GM12878 (cell line): ENCODE data around the gene LHB. TPM values are rescaled to one million over a fixed set of nuclear protein-coding genes. Genes with fewer than 3 reads are reported as not detected.

Experiments
- ATAC-seq: fragments of 200-7000 bp; cut with Tn5 transposase; 3 replicates; pipeline ENCODE4 v1.9.1; 2020; ENCODE audit warnings: mild to moderate bottlenecking, moderate library complexity
- BruUV-seq: library from RNA; stranded (reverse); fragments of 400-500 nt; replicated peaks from 2 replicates; lab custom pipeline; 2021; lab: Mats Ljungman, UMichigan
- CTCF ChIA-PET: fragments of 300-600 bp; sonication (Branson Sonifier 250); formaldehyde crosslinking; extraction: SDS; loops from one replicate; lab custom pipeline; 2021; ENCODE audit warnings: inconsistent platforms; lab: Yijun Ruan, JAX
- POLR2A ChIA-PET: fragments of 350-600 bp; formaldehyde crosslinking; extraction: SDS; loops from one replicate; lab custom pipeline; 2021; ENCODE audit warnings: inconsistent platforms; lab: Charles Lee
- RAD21 ChIA-PET: fragments of 300-600 bp; sonication (Branson Sonifier 250); formaldehyde crosslinking; loops from one replicate; lab custom pipeline; 2023; ENCODE audit warnings: antibody characterized with exemption; ENCODE audit not compliant: unreplicated experiment; lab: Charles Lee
- SMC1A ChIA-PET: fragments of 300-600 bp; sonication (Branson Sonifier 250); formaldehyde crosslinking; loops from one replicate; lab custom pipeline; 2023; ENCODE audit not compliant: unreplicated experiment, uncharacterized antibody; lab: Charles Lee
- DNase-seq: peaks from one replicate; pipeline ENCODE4 v3.0.0-alpha.2; 2011; ENCODE audit warnings: low read depth, low spot score
- FAIRE-seq: peaks from 3 replicates; lab custom pipeline; 2011; peaks lifted over from hg19 to GRCh38; lab: Jason Lieb, UNC
- H2AFZ ChIP-seq: 2 replicates; pipeline ENCODE4 v1.6.0; 2011; ENCODE audit warnings: low read depth, low read length, control low read depth; ENCODE audit not compliant: control insufficient read depth
- H3K27ac ChIP-seq: 2 replicates; pipeline ENCODE4 v1.5.1; 2011; ENCODE audit warnings: control low read depth; ENCODE audit not compliant: control insufficient read depth, insufficient read depth
- H3K27me3 ChIP-seq, 2 experiments: replicated peaks in 1 of 2; 2 replicates each; pipeline versions ENCODE4 v1.6.0 to v1.6.1; 2011; ENCODE audit warnings: low read length in 1 of 2; ENCODE audit not compliant: control insufficient read depth in 2 of 2, insufficient read depth in 2 of 2
- H3K36me3 ChIP-seq, 2 experiments: 2 replicates each; pipeline ENCODE4 v1.5.1; 2011; ENCODE audit warnings: low read length in 1 of 2; ENCODE audit not compliant: control insufficient read depth in 2 of 2, insufficient read depth in 2 of 2
- H3K4me1 ChIP-seq: 2 replicates; pipeline ENCODE4 v1.6.1; 2011; ENCODE audit warnings: mild to moderate bottlenecking, low read length, moderate library complexity, mixed read lengths; ENCODE audit not compliant: control insufficient read depth, insufficient read depth
- H3K4me2 ChIP-seq: 2 replicates; pipeline ENCODE4 v1.6.0; 2011; ENCODE audit warnings: control low read depth; ENCODE audit not compliant: control insufficient read depth, insufficient read depth
- H3K4me3 ChIP-seq: fragments of 200-600 bp; sonication (generic); 2 replicates; pipeline ENCODE4 v1.5.1; 2016
- H3K79me2 ChIP-seq: 2 replicates; pipeline ENCODE4 v1.6.0; 2011; ENCODE audit warnings: low read length; ENCODE audit not compliant: control insufficient read depth, insufficient read depth
- H3K9ac ChIP-seq: 2 replicates; pipeline ENCODE4 v1.8.0; 2011; ENCODE audit warnings: low read length, control low read depth, mixed read lengths; ENCODE audit not compliant: control insufficient read depth, insufficient read depth
- H3K9me3 ChIP-seq: replicated peaks from 3 replicates; pipeline ENCODE4 v1.5.1; 2011; ENCODE audit warnings: mild to moderate bottlenecking, low read length; ENCODE audit not compliant: control insufficient read depth, insufficient read depth
- H4K20me1 ChIP-seq: 2 replicates; pipeline ENCODE4 v1.6.0; 2011; ENCODE audit not compliant: control insufficient read depth, insufficient read depth
- BHLHE40 ChIP-seq, 2 experiments: fragments of 450-650 bp in 1 of 2; IDR thresholded peaks; 2 replicates each; pipeline ENCODE4 v1.6.1; 2011 to 2017; ENCODE audit warnings: low read depth in 2 of 2, borderline replicate concordance in 1 of 2, improper control_type of control experiment in 1 of 2, low read length in 1 of 2, mild to moderate bottlenecking in 1 of 2
- E2F4 ChIP-seq: IDR thresholded peaks from 2 replicates; pipeline ENCODE4 v1.6.1; 2012; ENCODE audit warnings: low read depth, low read length, improper control_type of control experiment
- GATAD2B ChIP-seq: fragments of 450-650 bp; conservative IDR thresholded peaks from 2 replicates; pipeline ENCODE4 v1.6.1; 2017; ENCODE audit warnings: low read depth, mild to moderate bottlenecking, moderate library complexity
- IKZF1 ChIP-seq: fragments of 450-650 bp; conservative IDR thresholded peaks from 2 replicates; pipeline ENCODE4 v1.6.1; 2017; ENCODE audit warnings: antibody characterized with exemption, mild to moderate bottlenecking
- NR2F1 ChIP-seq: fragments of 450-650 bp; conservative IDR thresholded peaks from 2 replicates; pipeline ENCODE4 v1.6.1; 2017; ENCODE audit warnings: mild to moderate bottlenecking
- USF2 ChIP-seq: IDR thresholded peaks from 2 replicates; pipeline ENCODE4 v1.6.1; 2011; ENCODE audit warnings: low read depth, low read length, improper control_type of control experiment, borderline replicate concordance
- ZBTB33 ChIP-seq: fragments of 450-650 bp; IDR thresholded peaks from 2 replicates; pipeline ENCODE4 v1.6.1; 2017; ENCODE audit warnings: mild to moderate bottlenecking
- WGBS: methylation state at CpG from one replicate; pipeline ENCODE4 v1.1.6; 2016; ENCODE audit warnings: low lambda C conversion rate; ENCODE audit not compliant: insufficient replicate concordance, insufficient coverage; ENCODE audit errors: missing lambda C conversion rate; 5-methylcytosine and 5-hydroxymethylcytosine counted together
- in situ Hi-C: fragments of 300-500 bp; cut with MboI; formaldehyde crosslinking; loops from 9 replicates; pipeline ENCODE4 v1.14.3; 2018; ENCODE audit warnings: mixed read lengths
- intact Hi-C: fragments of 100-400 bp; cut with micrococcal nuclease; formaldehyde crosslinking; loops from one replicate; pipeline ENCODE4 v1.14.2; 2022; ENCODE audit not compliant: unreplicated experiment
- polyA plus RNA-seq, 11 experiments: library from polyadenylated mRNA; depleted of rRNA in 4 of 11; unstranded in 6 of 11; stranded (reverse) in 5 of 11; fragments of >200 nt; fragmentation: Nextera tagmentation in 4 of 11; fragmentation: Illumina TruSeq in 1 of 11; extraction: Ambion mirVana in 4 of 11; extraction: Trizol in 1 of 11; gene quantifications; 1 replicate in 1 of 11; 2 replicates in 10 of 11; pipeline versions ENCODE4 v1.2.1 to v1.2.3, GENCODE V29; 2011 to 2016; ENCODE audit warnings: inconsistent platforms in 2 of 11, missing spikeins in 2 of 11, low read depth in 1 of 11
- total RNA-seq, 4 experiments: library from RNA; depleted of rRNA in 3 of 4; stranded (reverse); fragments of >200 nt in 3 of 4; fragmentation: Illumina TruSeq in 1 of 4; extraction: Trizol in 1 of 4; gene quantifications; 2 replicates each; pipeline versions ENCODE4 v1.2.1 to v1.2.3, GENCODE V29; 2013 to 2021

LHB gene
- total and polyA plus RNA-seq, 10 of the 15 experiments (the other 5 are each of a cell fraction or from before 2014, with no cell fraction given), result 0.20 to 0.72 (median 0.46) TPM; not detected in 5

GRCh38 chr19:49061445-49061844 lies 44.6 kb upstream of the LHB start:
- Histone ChIP-seq H4K20me1 (no peaks in the 10 kb centered on the region), H3K4me2 (no peak overlapping the region), H3K27me3 (peaks cover 5 to 12% of the 10 kb centered on the region in 2 experiments; a peak in 3 of 4 replicates), H3K36me3 (no peaks in the 10 kb centered on the region), H3K9ac (no peak overlapping the region), H3K27ac (no peak overlapping the region), H3K9me3 (no peaks in the 10 kb centered on the region), H3K79me2 (no peaks in the 10 kb centered on the region), H2AFZ (no peak overlapping the region), H3K4me3 (no peak overlapping the region), H3K4me1 (no peaks in the 10 kb centered on the region)
- intact Hi-C loops (no loop called here), in situ Hi-C loops (no loop called here)
- BruUV-seq, result no TSS peak
- CTCF ChIA-PET, result interaction anchor here (0.6 to 2.0 kb wide), 3 partner anchors 36 to 219 kb away, joined by 3 to 7 read pairs (median 3); no protein-coding TSS in a partner anchor
- ATAC-seq (peak; percentile 45), FAIRE-seq (no peak), DNase-seq (no peak)
- POLR2A ChIA-PET, result interaction anchor here (1.6 kb wide), 1 partner anchor 8 kb away, joined by 4 read pairs; no protein-coding TSS in a partner anchor
- SMC1A ChIA-PET, result no interaction called here
- WGBS, result 39% methylated on average over 19 of the region's 25 CpGs
- RAD21 ChIA-PET, result no interaction called here
- no peak for TF ChIP-seq USF2
- TF ChIP-seq E2F4, result no peak
- peak; percentile 52 for TF ChIP-seq NR2F1
- TF ChIP-seq GATAD2B, result 0 out of 2 replicates have a peak, but pooled peaks have one; percentile 45
- peak; percentile 76; the same call in 1 of the 2 replicates for TF ChIP-seq ZBTB33
- TF ChIP-seq IKZF1, result peak; percentile 77
- TF ChIP-seq BHLHE40 (IDR thresholded peaks at IDR 0.05; ENCODE audit: borderline replicate concordance in 1 of 2, low read depth in 2 of 2, low read length in 1 of 2), result peak in 1 of 2 experiments; percentile 67; a peak in 2 of 4 replicates
